Non-pigmented ciliary epithelial cell (primary cell): ENCODE results near the gene PITPNM3.
A peak's percentile ranks its signal among the peaks of the same experiment; 100 is the strongest.

Source experiments
- DNase-seq: peaks from one replicate; pipeline ENCODE4 v3.0.0-alpha.2; 2010; ENCODE audit warnings: low read depth

The PITPNM3 gene

DNA sequence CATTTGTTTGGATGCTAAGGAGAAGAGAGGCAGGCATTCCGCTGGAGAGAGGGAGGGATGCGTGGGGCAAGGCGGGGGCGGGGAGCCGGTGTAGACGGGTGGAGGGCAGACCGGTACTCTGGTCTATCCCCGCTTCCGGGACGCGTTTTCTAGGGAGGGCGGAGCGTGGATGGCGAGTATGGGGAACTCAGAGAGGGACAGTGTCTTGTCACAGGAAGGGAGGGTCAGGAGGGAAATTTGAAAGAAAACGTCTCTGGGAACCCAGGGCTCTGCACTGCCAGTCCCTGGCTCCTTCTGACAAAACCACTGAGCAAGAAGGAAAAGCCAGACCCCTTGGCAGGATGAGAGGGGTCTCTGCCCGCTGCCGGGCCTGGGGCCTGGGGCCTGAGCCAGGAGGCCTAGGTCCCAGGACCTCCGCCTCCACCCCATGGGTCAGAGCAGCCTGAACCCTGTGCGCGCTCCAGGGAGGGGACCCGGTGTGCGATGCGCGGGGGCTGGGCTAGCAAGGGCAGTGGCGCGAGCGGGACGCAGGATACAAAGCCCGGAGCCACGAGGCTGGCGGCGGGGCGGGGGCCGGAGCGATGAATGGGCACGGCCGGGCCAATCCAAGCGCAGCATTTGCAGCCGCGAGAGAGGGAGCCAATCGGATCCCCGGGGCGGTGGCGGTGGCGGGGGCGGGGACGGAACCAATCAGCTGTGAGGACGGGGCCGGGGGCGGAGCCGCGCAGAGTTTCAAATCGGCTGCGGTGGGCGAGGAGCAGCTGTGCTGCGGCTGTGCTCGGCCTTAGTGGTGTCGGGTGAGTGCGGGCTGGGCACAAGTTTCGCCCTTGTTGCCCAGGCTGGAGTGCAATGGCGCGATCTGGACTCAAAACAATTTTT lies 112.4 kb downstream of the PITPNM3 start, which contains the start of gene PIMREG:
Gene PIMREG, plus strand, starts transcription at position 764 of the 879 bp plus-strand sequence. CDS start 656 bp downstream, outside the sequence.
- peak; percentile 50 for DNase-seq

DNA sequence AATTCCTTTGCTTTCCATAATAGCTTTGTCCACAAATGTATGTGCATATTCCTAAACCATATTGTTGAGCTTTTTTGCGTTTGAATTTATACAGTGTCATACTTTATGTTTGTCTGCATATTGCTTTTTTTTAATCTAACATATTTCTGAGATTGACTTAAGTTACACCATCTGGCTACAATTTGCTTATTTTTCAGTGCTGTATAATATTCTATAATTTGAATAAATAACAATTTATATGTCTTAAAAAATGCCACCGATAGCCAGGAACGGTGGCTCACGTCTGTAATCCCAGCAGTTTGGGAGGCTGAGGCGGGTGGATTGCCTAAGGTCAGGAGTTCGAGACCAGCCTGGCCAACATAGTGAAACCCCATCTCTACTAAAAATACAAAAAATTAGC lies 113.6 kb downstream of the PITPNM3 start:
- DNase-seq, result no peak

DNA sequence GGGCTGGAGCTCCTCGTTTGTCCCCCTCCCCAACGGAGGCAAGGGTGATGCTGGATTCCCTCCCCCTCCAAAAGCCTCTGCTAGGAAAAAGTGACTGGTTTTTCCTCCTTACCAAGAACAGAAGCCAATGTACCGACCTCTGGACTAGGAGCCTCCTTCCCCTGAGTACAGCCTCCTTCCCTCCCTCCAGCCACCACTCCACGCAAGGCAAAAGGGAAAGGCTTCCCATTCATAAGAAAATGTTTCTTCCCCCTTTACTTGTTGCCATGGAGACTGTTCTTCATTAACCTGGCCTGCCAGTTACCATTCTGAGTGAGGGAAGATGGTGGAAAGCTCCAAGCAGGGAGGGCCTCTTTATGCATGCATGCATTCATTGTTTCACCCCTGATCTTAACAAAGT lies 116.4 kb downstream of the PITPNM3 start:
- DNase-seq, result no peak

DNA sequence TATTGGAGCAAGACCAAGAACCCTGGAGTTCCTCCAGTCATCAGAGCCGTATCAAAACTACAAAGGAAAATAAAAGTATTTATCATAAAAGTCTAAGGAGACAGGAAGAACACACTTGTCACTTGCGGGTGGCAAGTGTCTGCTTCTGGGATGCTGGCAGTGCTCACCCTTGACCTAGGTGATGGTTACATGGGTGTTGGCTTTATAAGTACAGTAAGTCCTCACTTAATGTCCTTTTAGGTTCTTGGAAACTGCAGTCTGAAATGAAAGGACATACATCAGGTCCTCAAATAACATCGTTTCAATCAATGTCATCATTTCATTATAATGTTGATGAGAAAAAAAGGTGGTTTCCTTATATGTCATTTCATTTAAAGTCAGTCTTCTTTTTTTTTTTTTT lies 118.4 kb downstream of the PITPNM3 start:
- DNase-seq, result no peak

DNA sequence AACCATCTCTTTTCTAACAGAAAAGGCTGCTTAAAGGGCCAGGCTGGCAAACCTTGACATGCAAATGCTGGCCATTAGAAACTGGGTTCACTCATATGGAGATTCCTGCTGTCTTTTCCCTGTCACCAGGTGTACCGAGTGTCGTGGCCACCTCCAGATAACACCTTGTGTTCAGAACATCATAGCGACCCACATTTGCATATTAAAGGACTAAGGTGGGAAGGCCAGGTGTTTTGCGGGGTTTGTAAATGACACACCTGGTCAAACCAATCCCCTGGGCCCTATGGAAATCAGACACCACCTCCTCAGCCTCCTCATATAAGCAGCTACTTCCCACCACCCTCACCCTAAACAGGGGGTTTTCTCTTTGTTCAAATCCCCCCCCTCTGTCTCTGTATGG lies 118.9 kb downstream of the PITPNM3 start:
- DNase-seq, result no peak

DNA sequence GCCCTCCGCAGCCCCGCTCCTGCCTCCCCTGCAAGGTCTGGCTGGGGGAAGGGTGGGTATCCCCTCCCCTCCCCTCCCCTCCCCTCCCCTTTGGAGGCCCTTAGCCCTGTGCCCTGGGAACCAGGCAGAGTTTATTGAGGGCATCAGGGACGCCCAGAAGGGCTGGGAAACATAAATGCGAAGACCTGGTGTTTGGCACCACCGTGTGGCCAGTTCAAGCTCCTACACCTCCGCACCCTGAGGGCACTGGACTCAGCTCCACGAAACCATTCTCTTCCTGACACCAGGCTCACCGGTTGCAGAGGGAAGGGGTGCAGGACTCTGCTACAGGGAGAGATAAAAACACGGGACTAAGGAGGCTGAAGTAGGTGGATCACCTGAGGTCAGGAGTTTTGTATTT lies 120.4 kb downstream of the PITPNM3 start:
- DNase-seq, result no peak

DNA sequence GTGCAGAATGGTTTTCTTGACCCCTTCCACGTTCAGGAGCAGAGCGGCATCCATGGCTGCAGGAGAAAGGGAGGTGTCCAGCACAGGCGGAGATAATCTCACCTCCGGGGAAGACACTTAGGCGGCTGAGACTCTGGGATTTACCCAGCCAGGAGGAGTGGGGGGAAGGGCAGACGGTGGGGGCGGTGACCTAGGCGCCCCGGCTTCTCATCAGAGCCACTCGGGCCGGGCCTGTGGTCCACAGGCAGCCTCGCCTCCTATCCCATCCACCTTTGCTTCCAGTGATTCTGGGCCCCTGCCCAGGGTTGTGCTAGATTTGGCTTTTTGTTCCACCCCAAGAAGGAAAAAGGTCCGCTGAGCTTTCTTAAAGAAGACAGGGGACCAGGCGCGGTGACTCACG lies 121.3 kb downstream of the PITPNM3 start, which contains the start of gene AIPL1:
Gene AIPL1, minus strand, starts transcription at position 71 of the 400 bp plus-strand sequence. Its CDS starts 17 bp downstream, at position 54.
- DNase-seq, result no peak

DNA sequence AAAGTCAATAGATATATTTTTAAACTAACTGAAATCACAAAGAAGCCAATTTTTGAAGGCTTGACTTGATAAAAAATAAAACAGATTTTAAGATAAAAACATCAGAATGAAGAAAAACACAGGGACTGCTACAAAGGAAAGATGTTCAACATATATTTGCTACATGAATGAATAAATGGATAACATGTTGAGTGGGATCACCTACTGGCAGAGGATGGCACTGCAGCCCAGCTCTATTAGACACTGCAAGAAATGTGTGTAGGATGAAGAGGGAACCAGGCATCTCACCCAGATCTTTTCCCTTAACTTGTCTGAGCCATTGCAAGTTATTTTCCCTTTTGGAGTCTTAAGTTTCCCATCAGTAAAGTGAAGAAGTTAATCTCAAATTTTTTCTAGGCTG lies 125.6 kb downstream of the PITPNM3 start:
- no peak for DNase-seq

DNA sequence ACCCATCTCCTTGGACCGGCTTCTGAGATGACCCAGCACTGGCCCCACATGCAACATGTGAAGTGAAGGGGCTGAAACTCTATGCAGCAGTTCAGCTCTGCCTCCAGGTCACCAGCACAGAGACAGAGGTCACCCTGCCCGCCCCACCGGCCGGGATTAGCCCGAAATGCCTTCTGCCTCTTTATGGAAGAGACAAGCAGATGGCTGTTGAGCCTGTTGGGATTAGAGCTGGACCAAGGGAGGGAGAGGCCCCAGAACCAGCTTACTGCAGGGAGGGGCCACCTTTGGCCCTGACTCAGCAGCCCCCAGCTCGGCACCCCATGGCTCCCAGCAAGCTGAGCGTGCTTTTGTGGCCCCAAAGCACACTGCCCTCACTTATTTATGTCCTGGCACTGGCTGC lies 127.1 kb downstream of the PITPNM3 start:
- no peak for DNase-seq

DNA sequence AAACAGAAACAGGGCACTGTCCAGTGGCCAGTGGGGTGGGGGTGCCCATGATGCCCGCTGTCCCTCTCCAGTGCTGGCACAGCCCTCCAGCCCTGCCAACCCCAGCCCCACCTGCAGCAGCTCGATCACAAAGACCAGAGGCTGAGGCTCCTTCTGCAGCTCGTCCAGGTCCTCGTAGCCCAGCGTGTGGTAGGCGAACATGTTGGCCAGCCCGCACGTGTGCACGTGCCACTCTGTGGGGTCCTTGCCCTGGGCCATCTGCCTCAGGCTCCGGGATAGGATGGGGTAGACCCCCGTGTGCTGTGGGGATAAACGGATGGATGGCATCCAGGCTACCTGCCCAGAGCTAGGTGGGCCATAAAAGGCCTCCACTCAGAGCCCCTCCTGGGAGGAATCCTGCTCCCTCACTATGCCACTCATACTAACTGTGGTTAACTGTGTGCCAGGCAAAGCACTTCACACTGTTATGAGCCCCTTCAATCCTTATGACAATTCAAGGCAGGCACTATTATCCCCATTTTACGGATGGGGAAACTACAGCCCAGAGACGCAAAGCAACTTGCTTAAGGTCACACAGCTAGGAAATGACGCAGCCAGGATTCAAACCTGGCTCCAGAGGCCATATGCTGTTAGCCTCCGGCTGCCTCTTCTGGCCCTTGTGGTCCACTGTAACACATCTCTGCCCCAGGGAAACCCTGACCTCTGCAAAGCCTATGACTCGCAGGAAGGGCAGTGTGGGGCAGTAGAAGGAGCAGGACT lies 128.0 kb downstream of the PITPNM3 start:
- no peak for DNase-seq

DNA sequence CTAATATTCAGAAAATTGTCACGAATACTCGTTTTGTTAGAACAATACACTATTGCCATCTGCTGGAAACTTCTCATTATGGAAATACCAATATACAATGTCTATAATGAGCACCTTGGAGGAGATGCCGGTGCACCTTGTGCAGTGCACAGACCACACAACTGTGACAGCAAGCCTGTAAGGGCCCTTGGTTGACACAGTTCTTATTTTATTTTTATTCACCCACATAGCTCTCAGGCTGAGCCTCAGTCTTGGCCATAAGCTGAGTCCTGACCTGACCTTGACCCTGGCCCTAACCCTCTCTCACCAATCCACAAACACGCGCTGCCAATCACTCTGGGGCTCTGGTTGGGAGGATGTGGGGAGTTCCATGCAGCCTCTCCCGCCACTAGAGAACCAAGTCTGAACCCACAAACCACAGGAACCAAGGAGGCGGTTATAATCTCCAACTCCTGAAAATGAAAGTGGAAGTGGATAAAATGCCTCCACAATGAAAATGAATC lies 129.0 kb downstream of the PITPNM3 start:
- peak; percentile 22 for DNase-seq

DNA sequence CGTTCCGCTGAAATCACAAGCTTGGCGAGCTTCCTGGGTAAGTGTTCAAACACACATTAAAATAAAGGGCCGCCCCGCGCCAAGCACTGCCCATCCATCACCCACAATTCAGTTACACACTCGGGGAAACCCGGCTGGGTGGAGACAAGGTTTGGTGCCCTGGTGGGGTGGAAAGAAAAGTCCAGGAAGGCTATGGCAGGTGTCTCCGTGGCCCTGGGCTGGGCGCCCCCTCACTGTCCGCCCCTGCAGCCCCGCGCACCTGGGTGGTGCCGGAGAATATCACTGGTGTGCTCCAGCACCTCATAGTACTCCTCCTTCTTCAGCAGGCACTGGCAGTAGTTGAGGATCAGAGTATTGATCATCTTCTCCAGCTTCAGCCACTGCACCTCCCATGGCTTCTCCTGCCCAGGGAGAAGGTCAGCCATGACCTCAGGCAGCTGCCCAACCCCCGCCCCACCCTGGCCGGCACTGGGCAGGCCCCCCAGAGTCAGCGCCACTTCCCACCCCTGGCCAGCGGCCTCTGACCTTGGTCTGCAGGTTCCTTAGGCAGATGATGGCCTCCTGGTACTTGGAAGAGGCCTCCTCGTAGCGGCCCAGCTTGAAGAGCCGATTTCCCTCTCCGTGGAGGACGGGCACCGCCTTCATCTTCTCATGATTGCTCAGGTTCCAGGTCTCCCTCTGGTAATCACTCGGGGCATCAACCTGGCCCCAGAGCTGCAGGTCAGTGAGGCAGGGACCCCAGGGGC lies 129.8 kb downstream of the PITPNM3 start:
- DNase-seq, result no peak

DNA sequence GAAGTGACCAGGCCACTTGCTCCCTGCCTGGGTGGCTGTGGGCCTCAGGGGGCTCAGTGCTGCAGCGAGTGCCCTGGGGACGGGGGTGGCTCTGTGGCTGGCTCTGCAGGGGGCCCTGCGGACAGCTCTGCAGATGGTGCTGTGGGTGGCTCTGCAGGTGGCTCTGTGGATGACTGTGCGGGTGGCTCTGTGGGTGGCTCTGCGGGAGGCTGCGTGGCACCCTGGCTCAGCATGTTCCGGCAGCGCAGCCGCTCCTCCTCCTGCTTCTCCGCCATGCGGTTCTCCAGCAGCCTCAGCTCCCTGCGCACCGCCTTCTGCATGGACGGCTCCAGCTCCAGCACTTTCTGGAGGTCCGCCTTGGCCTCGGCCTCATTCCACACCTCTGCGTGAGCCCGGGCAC lies 130.9 kb downstream of the PITPNM3 start:
- no peak for DNase-seq

DNA sequence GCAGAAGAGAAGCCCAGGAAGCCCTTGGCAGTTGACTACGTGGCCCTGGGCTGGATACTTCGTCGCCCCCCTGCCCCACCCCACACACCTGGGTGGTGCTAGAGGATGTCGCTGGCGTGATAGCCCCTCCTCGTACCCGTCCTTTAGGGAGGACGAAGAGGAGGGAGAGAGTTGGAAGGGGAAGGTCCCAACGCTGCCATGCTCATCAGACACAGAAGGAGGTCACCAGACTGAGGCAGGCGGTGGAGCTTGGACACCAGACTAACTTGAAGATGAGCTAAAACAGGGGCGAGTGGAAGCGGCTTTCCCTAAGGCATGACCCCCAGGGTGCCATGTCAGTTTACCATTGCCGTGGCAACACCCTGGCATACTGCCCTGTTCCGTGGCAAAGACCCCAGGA lies 132.4 kb downstream of the PITPNM3 start:
- no peak for DNase-seq

DNA sequence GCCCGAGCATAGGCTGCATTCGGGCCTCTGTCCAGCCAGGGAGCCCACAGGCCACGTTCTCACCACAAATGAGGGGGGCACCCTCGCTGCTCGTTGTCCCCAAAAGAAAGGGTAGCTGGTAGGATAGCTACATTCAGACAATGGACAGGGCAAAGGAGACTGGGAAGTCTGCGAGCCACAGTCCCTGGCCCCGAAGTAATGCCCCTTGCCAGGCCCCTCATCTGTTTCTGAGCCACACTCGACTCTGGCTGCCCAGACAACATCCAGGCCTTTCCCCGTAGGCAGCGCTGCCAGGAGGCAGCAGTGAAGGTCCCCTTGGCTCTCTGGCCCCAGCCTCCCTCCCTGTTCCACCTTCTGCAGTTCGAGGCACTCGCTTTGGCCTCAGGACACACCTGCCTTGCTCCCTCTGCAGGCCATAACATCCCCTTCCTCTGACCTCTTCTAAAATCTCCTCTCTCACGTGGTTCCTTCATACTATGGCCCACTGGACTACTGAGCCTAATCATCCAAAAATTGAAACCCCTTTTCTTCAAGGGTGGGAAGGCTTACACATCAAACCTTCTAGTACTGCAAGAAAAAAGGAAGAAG lies 133.6 kb downstream of the PITPNM3 start:
- DNase-seq, result no peak

DNA sequence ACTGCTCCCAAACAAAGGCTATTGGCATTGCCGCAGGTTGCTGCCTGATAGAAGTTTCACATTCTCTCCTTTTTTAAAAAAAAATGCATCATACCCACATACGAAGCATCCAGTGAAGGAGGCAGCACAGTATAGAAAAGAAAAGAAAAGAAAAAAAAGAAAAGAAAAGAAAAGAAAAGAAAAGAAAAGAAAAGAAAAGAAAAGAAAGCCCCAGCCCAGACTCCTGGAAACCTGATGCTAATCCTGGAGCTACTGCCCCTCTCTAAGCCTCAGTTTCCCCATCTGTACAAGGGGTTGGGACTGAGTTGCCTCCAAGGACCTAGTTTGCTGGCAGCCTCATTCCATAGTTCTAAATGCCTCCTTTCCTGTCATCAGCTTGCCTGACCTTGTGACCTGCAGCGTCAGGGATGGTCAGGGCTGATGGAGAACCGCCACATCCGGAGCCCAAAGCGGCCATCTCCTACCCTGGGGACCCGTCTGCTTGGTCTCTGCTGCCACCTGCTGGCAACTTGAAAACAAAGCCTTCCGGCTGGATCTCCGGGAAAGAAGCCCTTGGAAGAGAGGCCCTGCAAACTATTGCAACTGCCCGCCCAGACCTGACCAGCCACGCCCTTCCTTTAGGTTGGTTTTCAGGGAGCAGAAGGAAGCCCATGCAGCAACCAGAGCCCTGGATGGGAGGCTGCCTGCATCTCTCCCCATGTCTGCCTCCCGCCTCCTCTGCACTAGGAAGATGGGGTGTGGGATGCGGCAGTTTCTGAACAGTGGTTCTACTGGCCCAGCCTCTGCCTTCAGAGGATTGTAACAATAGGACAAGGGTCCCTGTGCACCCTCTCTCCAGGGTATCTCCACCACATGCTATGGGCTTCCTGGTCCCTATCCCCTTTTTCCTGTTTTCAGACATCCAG lies 134.4 kb downstream of the PITPNM3 start:
- no peak for DNase-seq

DNA sequence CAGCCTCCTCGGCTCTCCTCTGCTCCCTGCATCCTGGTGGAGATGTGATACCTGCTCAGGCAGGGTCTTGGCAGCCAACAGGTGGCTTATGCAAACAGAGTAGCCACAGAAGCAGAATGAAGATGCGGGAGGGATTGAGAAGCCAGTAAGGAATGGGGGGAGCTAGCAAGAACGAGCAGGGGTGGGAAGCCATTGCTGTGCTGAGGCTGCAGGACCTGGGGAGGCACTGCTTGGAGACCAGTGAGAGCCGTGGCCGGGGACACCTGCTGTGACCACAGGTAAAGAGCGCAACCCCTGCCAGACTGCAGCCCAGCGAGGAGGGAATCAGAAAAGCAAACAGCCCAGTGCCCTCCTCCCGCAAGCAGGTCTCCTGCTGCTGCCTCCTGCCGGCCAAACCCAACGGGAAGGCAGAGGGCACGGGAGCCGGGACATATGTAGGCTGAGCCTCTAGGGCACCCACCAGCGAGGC lies 136.1 kb downstream of the PITPNM3 start:
- DNase-seq, result no peak

DNA sequence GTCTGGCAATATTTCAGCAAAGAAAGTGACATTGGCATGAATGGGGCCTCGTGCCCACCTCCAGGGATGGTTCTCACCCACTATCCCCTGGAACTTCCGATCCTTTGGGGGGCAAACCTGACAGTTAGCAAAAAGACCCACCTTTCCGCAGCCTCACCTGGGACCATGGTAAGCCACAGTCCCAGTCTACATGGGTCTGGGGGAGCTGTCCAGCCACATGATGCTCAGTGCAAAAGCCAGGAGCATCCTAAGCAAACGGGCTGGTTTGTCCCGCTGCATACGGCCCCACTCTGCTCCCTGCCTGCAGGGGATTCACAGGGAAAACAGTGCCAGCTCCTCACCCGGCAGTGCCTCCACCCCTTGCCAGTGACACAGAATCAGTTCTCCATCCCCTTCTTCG lies 140.7 kb downstream of the PITPNM3 start:
- no peak for DNase-seq

DNA sequence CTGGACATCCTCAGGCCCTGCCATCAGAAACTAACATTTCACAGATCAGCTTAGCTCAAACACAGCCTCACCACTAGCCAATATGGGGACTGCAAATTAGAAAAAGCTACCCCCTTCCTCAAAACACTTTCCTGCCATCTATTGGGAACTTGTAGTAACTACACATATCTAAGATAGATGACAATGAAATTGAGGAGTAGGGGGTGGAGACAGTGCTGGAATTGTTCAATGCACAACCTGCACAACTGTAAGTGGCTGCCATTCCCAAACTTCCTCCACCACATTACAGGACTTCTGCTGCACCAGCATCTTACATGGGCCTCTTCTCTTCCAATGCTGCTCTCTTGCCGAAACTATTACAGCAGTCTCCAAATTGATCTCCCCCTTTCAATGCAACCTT lies 143.3 kb downstream of the PITPNM3 start:
- DNase-seq, result peak; percentile 36

DNA sequence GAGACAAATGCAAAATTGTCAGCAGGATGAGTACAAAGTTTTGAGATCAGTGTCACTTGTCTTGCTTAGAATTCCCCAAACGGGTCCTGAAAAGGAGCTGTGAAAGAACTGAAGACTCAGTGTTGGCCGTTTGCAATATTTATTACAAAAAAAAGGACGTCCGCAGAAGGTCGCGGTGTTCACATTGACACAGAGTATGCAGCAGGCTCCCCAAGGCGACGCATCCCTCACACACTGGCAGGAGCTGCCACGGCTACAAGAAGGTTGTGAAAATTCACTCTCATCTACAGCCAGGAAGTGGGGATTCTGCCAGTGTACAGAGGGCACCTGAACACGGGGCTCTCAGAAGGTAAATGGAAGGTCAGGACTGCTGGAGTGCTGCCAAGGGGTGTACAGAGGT lies 147.6 kb downstream of the PITPNM3 start:
- DNase-seq, result no peak

DNA sequence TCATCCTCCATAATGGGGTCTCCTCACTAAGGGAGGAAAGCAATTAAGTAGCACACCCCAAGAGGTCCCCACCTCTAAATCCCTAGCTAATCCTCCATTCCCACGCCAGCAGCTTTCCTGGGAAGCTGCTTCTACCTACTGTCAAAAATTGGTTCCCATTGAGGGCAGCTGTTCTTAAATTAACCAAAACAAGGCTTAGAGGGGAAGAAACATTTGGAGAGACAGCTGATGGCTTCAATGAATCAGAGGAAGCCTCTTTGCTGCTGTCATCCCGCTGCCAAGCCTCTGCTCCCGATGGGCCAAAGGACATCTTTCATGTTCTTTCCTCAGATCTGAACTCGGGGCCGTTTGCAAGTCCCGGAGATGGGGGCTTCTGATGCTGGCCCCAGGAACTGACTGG lies 148.1 kb downstream of the PITPNM3 start:
- no peak for DNase-seq
